Measurements from ENCODE around the gene CNNM1. TPM values are rescaled to one million over a fixed set of nuclear protein-coding genes. Genes with fewer than 3 reads are reported as not detected.

Gene CNNM1
- polyA plus RNA-seq, 1 experiment: 1.3 TPM

GRCh38 chr10:99431190-99431760, 102.1 kb downstream of the CNNM1 start:
- CTCF ChIA-PET: interaction anchor here (0.9 to 2.9 kb wide), 4 partner anchors 19 to 181 kb away, joined by 3 to 17 read pairs (median 4); no protein-coding TSS in a partner anchor
- peak; percentile 2 for DNase-seq (ENCODE audit: low read depth)
- POLR2A ChIA-PET: no interaction called here
- H3K4me3 ChIP-seq (ENCODE audit: low read depth, low read length): peak overlapping the region; percentile 81
- no peaks in the 10 kb centered on the region for H3K27me3 ChIP-seq (ENCODE audit: control insufficient read depth, insufficient read depth, low read length)
- 0 out of 2 replicates have a peak, but pooled peaks cover 2% of the 10 kb centered on the region for H3K36me3 ChIP-seq (ENCODE audit: control insufficient read depth, insufficient read depth, low read length)
- no peak for TF ChIP-seq CTCF (IDR thresholded peaks at IDR 0.05; ENCODE audit: insufficient read depth, low read depth, low read length)

GRCh38 chr10:99432047-99432446, 102.9 kb downstream of the CNNM1 start:
- H3K36me3 ChIP-seq (ENCODE audit: control insufficient read depth, insufficient read depth, low read length): 0 out of 2 replicates have a peak, but pooled peaks cover 2% of the 10 kb centered on the region
- POLR2A ChIA-PET: no interaction called here
- CTCF ChIA-PET: interaction anchor here (2.9 kb wide), 1 partner anchor 40 kb away, joined by 17 read pairs; no protein-coding TSS in a partner anchor

GRCh38 chr10:99432881-99433280, 103.7 kb downstream of the CNNM1 start:
- Histone ChIP-seq H3K4me3 (ENCODE audit: low read depth, low read length) (no peak overlapping the region), H3K27me3 (ENCODE audit: control insufficient read depth, insufficient read depth, low read length) (no peaks in the 10 kb centered on the region), H3K36me3 (ENCODE audit: control insufficient read depth, insufficient read depth, low read length) (0 out of 2 replicates have a peak, but pooled peaks cover 2% of the 10 kb centered on the region)
- POLR2A ChIA-PET: no interaction called here
- DNase-seq (ENCODE audit: low read depth): no peak
- CTCF ChIA-PET: interaction anchor here (1.1 kb wide), 1 partner anchor 40 kb away, joined by 4 read pairs; no protein-coding TSS in a partner anchor
- TF ChIP-seq CTCF (IDR thresholded peaks at IDR 0.05; ENCODE audit: insufficient read depth, low read depth, low read length): no peak

More at GRCh38 chr10:99432047-99432446, 102.9 kb downstream of the CNNM1 start:
- Histone ChIP-seq H3K4me3 (ENCODE audit: low read depth, low read length) (peak overlapping the region; percentile 81; the same call in 1 of the 2 replicates), H3K27me3 (ENCODE audit: control insufficient read depth, insufficient read depth, low read length) (no peaks in the 10 kb centered on the region)
- TF ChIP-seq CTCF (IDR thresholded peaks at IDR 0.05; ENCODE audit: insufficient read depth, low read depth, low read length): no peak
- no peak for DNase-seq (ENCODE audit: low read depth)

- DNase-seq (ENCODE audit: low read depth): no peak
- CTCF ChIA-PET: interaction anchor here (0.9 to 1.1 kb wide), 3 partner anchors 14 to 180 kb away, joined by 3 to 4 read pairs (median 3); no protein-coding TSS in a partner anchor
- POLR2A ChIA-PET: no interaction called here
- H3K27me3 ChIP-seq (ENCODE audit: control insufficient read depth, insufficient read depth, low read length): no peaks in the 10 kb centered on the region
- 0 out of 2 replicates have a peak, but pooled peaks cover 2% of the 10 kb centered on the region for H3K36me3 ChIP-seq (ENCODE audit: control insufficient read depth, insufficient read depth, low read length)
- TF ChIP-seq CTCF (IDR thresholded peaks at IDR 0.05; ENCODE audit: insufficient read depth, low read depth, low read length): peak; percentile 26
- H3K4me3 ChIP-seq (ENCODE audit: low read depth, low read length): no peak overlapping the region
These were observed 104.3 kb downstream of the CNNM1 start for GRCh38 chr10:99433378-99434020.

- CTCF ChIA-PET: interaction anchor here (0.6 to 3.7 kb wide), 31 partner anchors 9 to 610 kb away, joined by 3 to 44 read pairs (median 4); partner anchors contain the start of genes COX15 and CUTC
- H3K36me3 ChIP-seq (ENCODE audit: control insufficient read depth, insufficient read depth, low read length): 0 out of 2 replicates have a peak, but pooled peaks cover 2% of the 10 kb centered on the region
- no peaks in the 10 kb centered on the region for H3K27me3 ChIP-seq (ENCODE audit: control insufficient read depth, insufficient read depth, low read length)
- H3K4me3 ChIP-seq (ENCODE audit: low read depth, low read length): no peak overlapping the region
- peak; percentile 52 for TF ChIP-seq CTCF (IDR thresholded peaks at IDR 0.05; ENCODE audit: insufficient read depth, low read depth, low read length)
- POLR2A ChIA-PET: no interaction called here
- peak; percentile 4 for DNase-seq (ENCODE audit: low read depth)
These were observed 107.0 kb downstream of the CNNM1 start for GRCh38 chr10:99435986-99436638.
